H9 (cell line): ENCODE data around the gene EEF1A2. TPM values are rescaled to one million over a fixed set of nuclear protein-coding genes. Genes with fewer than 3 reads are reported as not detected.

ENCODE experiments used
- DNase-seq: peaks from one replicate; pipeline ENCODE4 v3.0.0-alpha.2; 2017
- H2AFZ ChIP-seq: one replicate; pipeline ENCODE4 v1.6.1; 2013; ENCODE audit warnings: mild to moderate bottlenecking, low read length, control low read depth, moderate library complexity
- H2AK5ac ChIP-seq: 2 replicates; pipeline ENCODE4 v1.6.1; 2013; ENCODE audit warnings: low read length, control low read depth, mixed read lengths; ENCODE audit not compliant: insufficient read length
- H2BK120ac ChIP-seq: one replicate; pipeline ENCODE4 v1.6.1; 2013; ENCODE audit warnings: low read depth, mild to moderate bottlenecking, low read length, control low read depth, inconsistent platforms; ENCODE audit not compliant: poor library complexity, severe bottlenecking
- H2BK12ac ChIP-seq: 2 replicates; pipeline ENCODE4 v1.6.1; 2013; ENCODE audit warnings: low read length, control low read depth, mixed read lengths, low read depth; ENCODE audit not compliant: insufficient read length
- H2BK15ac ChIP-seq: 2 replicates; pipeline ENCODE4 v1.6.1; 2013; ENCODE audit warnings: low read depth, low read length, control low read depth
- H2BK20ac ChIP-seq: one replicate; pipeline ENCODE4 v1.6.1; 2013; ENCODE audit warnings: low read depth, mild to moderate bottlenecking, low read length, control low read depth, inconsistent platforms; ENCODE audit not compliant: poor library complexity, severe bottlenecking
- H2BK5ac ChIP-seq: 2 replicates; pipeline ENCODE4 v1.6.1; 2013; ENCODE audit warnings: low read length, control low read depth, mixed read lengths; ENCODE audit not compliant: insufficient read length
- H3K14ac ChIP-seq: 2 replicates; pipeline ENCODE4 v1.6.1; 2013; ENCODE audit warnings: low read length, control low read depth; ENCODE audit not compliant: insufficient read depth
- H3K18ac ChIP-seq: 2 replicates; pipeline ENCODE4 v1.6.1; 2013; ENCODE audit warnings: low read depth, mild to moderate bottlenecking, mixed read lengths, low read length, control low read depth; ENCODE audit not compliant: insufficient read length
- H3K23ac ChIP-seq: 2 replicates; pipeline ENCODE4 v1.6.1; 2013; ENCODE audit warnings: low read length, control low read depth, mixed read lengths, low read depth; ENCODE audit not compliant: insufficient read length
- H3K23me2 ChIP-seq: 2 replicates; pipeline ENCODE4 v1.6.1; 2013; ENCODE audit warnings: low read depth, mild to moderate bottlenecking, mixed read lengths, low read length, control low read depth; ENCODE audit not compliant: insufficient read length, poor library complexity, severe bottlenecking
- H3K27ac ChIP-seq: 2 replicates; pipeline ENCODE4 v1.5.1; 2013; ENCODE audit warnings: low read length, control low read depth, mixed read lengths, low read depth; ENCODE audit not compliant: insufficient read length
- H3K27me3 ChIP-seq: 2 replicates; pipeline ENCODE4 v1.6.1; 2013; ENCODE audit warnings: low read length, control low read depth, inconsistent platforms; ENCODE audit not compliant: insufficient read depth
- H3K4ac ChIP-seq: 2 replicates; pipeline ENCODE4 v1.6.1; 2013; ENCODE audit warnings: low read depth, mild to moderate bottlenecking, control low read depth, inconsistent platforms, low read length, moderate library complexity
- H3K4me1 ChIP-seq: 2 replicates; pipeline ENCODE4 v1.6.1; 2013; ENCODE audit warnings: low read length, control low read depth, inconsistent platforms; ENCODE audit not compliant: insufficient read depth
- H3K4me2 ChIP-seq: 2 replicates; pipeline ENCODE4 v1.6.1; 2013; ENCODE audit warnings: low read length, control low read depth, mixed read lengths; ENCODE audit not compliant: insufficient read length, insufficient read depth
- H3K56ac ChIP-seq: 2 replicates; pipeline ENCODE4 v1.6.1; 2013; ENCODE audit warnings: low read depth, mild to moderate bottlenecking, mixed read lengths, low read length, control low read depth; ENCODE audit not compliant: insufficient read length
- H3K79me1 ChIP-seq: 2 replicates; pipeline ENCODE4 v1.6.1; 2013; ENCODE audit warnings: low read depth, mild to moderate bottlenecking, moderate library complexity, low read length, control low read depth, inconsistent platforms; ENCODE audit not compliant: insufficient read depth, poor library complexity, severe bottlenecking
- H3K79me2 ChIP-seq: 2 replicates; pipeline ENCODE4 v1.6.1; 2013; ENCODE audit warnings: low read length, control low read depth, inconsistent platforms; ENCODE audit not compliant: insufficient read depth
- H3K9ac ChIP-seq: 2 replicates; pipeline ENCODE4 v1.6.1; 2013; ENCODE audit warnings: low read length, control low read depth, mixed read lengths; ENCODE audit not compliant: insufficient read length; ENCODE audit errors: extremely low read depth
- H3K9me3 ChIP-seq: one replicate; pipeline ENCODE4 v1.6.1; 2013; ENCODE audit warnings: low read depth, low read length, inconsistent platforms; ENCODE audit not compliant: control insufficient read depth
- H3T11ph ChIP-seq: one replicate; pipeline ENCODE4 v1.6.1; 2013; ENCODE audit warnings: mild to moderate bottlenecking, low read length, control low read depth, inconsistent platforms
- H4K20me1 ChIP-seq: one replicate; pipeline ENCODE4 v1.6.1; 2013; ENCODE audit not compliant: control insufficient read depth, insufficient read length, insufficient read depth
- H4K5ac ChIP-seq: 2 replicates; pipeline ENCODE4 v1.6.1; 2013; ENCODE audit warnings: low read depth, mild to moderate bottlenecking, mixed read lengths, low read length, control low read depth; ENCODE audit not compliant: insufficient read length
- H4K8ac ChIP-seq: replicated peaks from 2 replicates; pipeline ENCODE4 v1.6.1; 2013; ENCODE audit warnings: low read length, control low read depth, mixed read lengths, low read depth; ENCODE audit not compliant: insufficient read length
- H4K91ac ChIP-seq: 2 replicates; pipeline ENCODE4 v1.6.1; 2013; ENCODE audit warnings: low read depth, mild to moderate bottlenecking, moderate library complexity, mixed read lengths, low read length, control low read depth; ENCODE audit not compliant: insufficient read length
- H3K27ac Mint-ChIP-seq, 3 experiments: 2 replicates in 2 of 3; 3 replicates in 1 of 3; pipeline ENCODE4 v1.8.0; 2020 to 2021; ENCODE audit warnings: mixed read lengths in 3 of 3, mild to moderate bottlenecking in 1 of 3, moderate library complexity in 1 of 3
- H3K27me3 Mint-ChIP-seq: 2 replicates; pipeline ENCODE4 v1.8.0; 2021; ENCODE audit warnings: low read depth, mild to moderate bottlenecking, moderate library complexity, mixed read lengths
- H3K36me3 Mint-ChIP-seq, 3 experiments: 2 replicates in 2 of 3; 3 replicates in 1 of 3; pipeline ENCODE4 v1.8.0; 2020 to 2021; ENCODE audit warnings: low read depth in 3 of 3, mixed read lengths in 3 of 3; ENCODE audit not compliant: insufficient read depth in 1 of 3
- H3K4me1 Mint-ChIP-seq, 2 experiments: 2 replicates each; pipeline ENCODE4 v1.8.0; 2020; ENCODE audit warnings: mixed read lengths in 2 of 2
- H3K4me3 Mint-ChIP-seq, 2 experiments: 2 replicates in 1 of 2; 3 replicates in 1 of 2; pipeline ENCODE4 v1.8.0; 2020 to 2021; ENCODE audit warnings: mild to moderate bottlenecking in 2 of 2, mixed read lengths in 2 of 2, moderate library complexity in 1 of 2
- H3K9me3 Mint-ChIP-seq, 2 experiments: 2 replicates in 1 of 2; 3 replicates in 1 of 2; pipeline ENCODE4 v1.8.0; 2020; ENCODE audit warnings: mild to moderate bottlenecking in 2 of 2, mixed read lengths in 2 of 2, moderate library complexity in 1 of 2
- CTCF ChIP-seq: fragments of 200-600 bp; sonication (generic); conservative IDR thresholded peaks from 3 replicates; pipeline ENCODE4 v1.8.0; 2021; ENCODE audit warnings: antibody characterized with exemption, mild to moderate bottlenecking
- WGBS: extraction: QIAGEN DNeasy Blood & Tissue Kit; methylation state at CpG from one replicate; pipeline ENCODE4 v1.1.7; 2013; ENCODE audit warnings: missing lambda C conversion rate, low lambda C conversion rate, mixed read lengths; ENCODE audit not compliant: insufficient read length; ENCODE audit errors: extremely low coverage; 5-methylcytosine and 5-hydroxymethylcytosine counted together
- total RNA-seq: library from RNA; stranded (reverse); gene quantifications from 2 replicates; pipeline ENCODE4 v1.2.1, GENCODE V29; 2021

Gene EEF1A2
- total RNA-seq, 1 experiment from 2014 or later = 27.4 TPM

- H2BK120ac ChIP-seq = no peak overlapping the region
- Mint-ChIP-seq H3K36me3 (peaks cover 0 to 11% (median 0%) of the 10 kb centered on the region in 3 experiments; a peak in 2 of 7 replicates), H3K4me1 (peaks cover 4 to 10% of the 10 kb centered on the region in 2 experiments; a peak in 3 of 4 replicates), H3K9me3 (peaks cover 0 to 8% of the 10 kb centered on the region in 2 experiments; a peak in 2 of 5 replicates), H3K27me3 (peaks cover 66% of the 10 kb centered on the region), H3K4me3 (peak overlapping the region in 1 of 2 experiments; percentile 32; a peak in 2 of 5 replicates), H3K27ac (no peak overlapping the region)
- H3K23me2 ChIP-seq = peaks cover 5% of the 10 kb centered on the region
- H3K4me2 ChIP-seq = no peak overlapping the region
- no peak overlapping the region for H4K5ac ChIP-seq
- no peak overlapping the region for H3T11ph ChIP-seq
- H3K9ac ChIP-seq = no peak overlapping the region
- H3K4me1 ChIP-seq = no peaks in the 10 kb centered on the region
- H3K23ac ChIP-seq = no peak overlapping the region
- no peak overlapping the region for H2AK5ac ChIP-seq
- no peak overlapping the region for H3K18ac ChIP-seq
- no CpG with 5 or more reads among the region's 24 CpGs for WGBS
- no peak overlapping the region for H4K8ac ChIP-seq
- no peak overlapping the region for H2BK12ac ChIP-seq
- no peak overlapping the region for H4K91ac ChIP-seq
- no peak overlapping the region for H3K27ac ChIP-seq
- peaks cover 2% of the 10 kb centered on the region for H4K20me1 ChIP-seq
- H3K79me1 ChIP-seq = no peaks in the 10 kb centered on the region
- no peak overlapping the region for H3K4ac ChIP-seq
- H3K14ac ChIP-seq = no peak overlapping the region
- no peak overlapping the region for H3K56ac ChIP-seq
- no peaks in the 10 kb centered on the region for H3K79me2 ChIP-seq
- no peak overlapping the region for H2BK15ac ChIP-seq
- H2AFZ ChIP-seq = no peak overlapping the region
- no peak overlapping the region for H2BK20ac ChIP-seq
- no peaks in the 10 kb centered on the region for H3K9me3 ChIP-seq
- H3K27me3 ChIP-seq = peaks cover 4% of the 10 kb centered on the region; the same call in 1 of the 2 replicates
- DNase-seq = peak; percentile 24
- no peak for TF ChIP-seq CTCF
- no peak overlapping the region for H2BK5ac ChIP-seq
Observed at GRCh38 chr20:63500151-63500901, 1.4 kb upstream of the EEF1A2 start.
